Activated CD8-positive, alpha-beta T cell treated with anti-CD3 and anti-CD28 coated beads for 36 hours (primary cell): ENCODE measurements around the gene SESTD1. TPM values are rescaled to one million over a fixed set of nuclear protein-coding genes. Genes with fewer than 3 reads are reported as not detected.

Experiments
- ATAC-seq: fragments of 200-7000 bp; cut with Tn5 transposase; one replicate; pipeline ENCODE4 v1.10.0; 2021; ENCODE audit warnings: mild to moderate bottlenecking, moderate library complexity
- CTCF ChIA-PET: fragments of 350-600 bp; sonication (Branson Sonifier 250); formaldehyde crosslinking; loops from one replicate; lab custom pipeline; 2021; ENCODE audit warnings: antibody characterized with exemption; lab: Charles Lee
- POLR2A ChIA-PET: fragments of 350-600 bp; sonication (Branson Sonifier 250); formaldehyde crosslinking; loops from one replicate; lab custom pipeline; 2021; ENCODE audit warnings: antibody characterized with exemption; lab: Charles Lee
- DNase-seq: peaks from one replicate; pipeline ENCODE4 v3.0.0-alpha.2; 2020
- H3K27ac Mint-ChIP-seq: one replicate; pipeline ENCODE4 v1.8.0; 2021; ENCODE audit warnings: mild to moderate bottlenecking, mixed read lengths
- H3K27me3 Mint-ChIP-seq: one replicate; pipeline ENCODE4 v1.8.0; 2021; ENCODE audit warnings: mixed read lengths
- H3K36me3 Mint-ChIP-seq: one replicate; pipeline ENCODE4 v1.8.0; 2021; ENCODE audit warnings: low read depth, mixed read lengths
- H3K4me1 Mint-ChIP-seq: one replicate; pipeline ENCODE4 v1.8.0; 2021; ENCODE audit warnings: low read depth, mixed read lengths
- H3K4me3 Mint-ChIP-seq: one replicate; pipeline ENCODE4 v1.8.0; 2021; ENCODE audit warnings: mild to moderate bottlenecking, moderate library complexity, mixed read lengths
- H3K9me3 Mint-ChIP-seq: one replicate; pipeline ENCODE4 v1.8.0; 2021; ENCODE audit warnings: mixed read lengths
- intact Hi-C: fragments of 100-400 bp; cut with micrococcal nuclease; formaldehyde crosslinking; loops from one replicate; pipeline ENCODE4 v1.10.0; 2022
- total RNA-seq, 2 experiments: library from RNA; stranded (reverse); gene quantifications; one replicate each; pipeline ENCODE4 v1.2.3, GENCODE V29; 2021
- TF ChIP-seq, protein P1 (sequence below): fragments of 200-600 bp; IDR thresholded peaks from one replicate; pipeline ENCODE4 v1.8.0; 2022; ENCODE audit warnings: antibody characterized with exemption, mild to moderate bottlenecking

SESTD1 gene
- total RNA-seq, 2 experiments from 2014 or later = 2.6 to 5.6 TPM

DNA sequence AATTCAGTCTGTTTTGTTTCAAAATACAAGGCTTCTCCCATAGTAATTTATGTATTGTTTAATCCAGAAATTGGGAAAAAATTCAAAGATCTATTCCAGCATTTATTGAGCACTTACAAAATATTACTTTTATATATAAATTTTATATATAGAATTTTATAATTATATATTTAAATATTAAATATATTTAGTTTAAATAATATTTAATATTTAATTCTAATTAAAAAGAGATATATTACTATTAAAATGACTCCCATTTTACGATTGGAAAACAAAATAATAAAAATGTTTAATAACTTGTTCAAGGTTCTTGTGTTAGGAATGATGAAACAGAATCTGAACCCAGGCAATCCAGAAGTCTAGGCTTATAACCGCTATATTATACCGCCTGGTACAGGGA lies 40.5 kb upstream of the SESTD1 start:
- Mint-ChIP-seq H3K36me3 (no peaks in the 10 kb centered on the region), H3K4me3 (no peak overlapping the region), H3K27me3 (peaks cover 1% of the 10 kb centered on the region), H3K4me1 (no peaks in the 10 kb centered on the region), H3K9me3 (no peaks in the 10 kb centered on the region), H3K27ac (no peak overlapping the region)
- POLR2A ChIA-PET = no interaction called here
- intact Hi-C loops = no loop called here
- CTCF ChIA-PET = no interaction called here
- DNase-seq = no peak
- TF ChIP-seq, protein P1, sequence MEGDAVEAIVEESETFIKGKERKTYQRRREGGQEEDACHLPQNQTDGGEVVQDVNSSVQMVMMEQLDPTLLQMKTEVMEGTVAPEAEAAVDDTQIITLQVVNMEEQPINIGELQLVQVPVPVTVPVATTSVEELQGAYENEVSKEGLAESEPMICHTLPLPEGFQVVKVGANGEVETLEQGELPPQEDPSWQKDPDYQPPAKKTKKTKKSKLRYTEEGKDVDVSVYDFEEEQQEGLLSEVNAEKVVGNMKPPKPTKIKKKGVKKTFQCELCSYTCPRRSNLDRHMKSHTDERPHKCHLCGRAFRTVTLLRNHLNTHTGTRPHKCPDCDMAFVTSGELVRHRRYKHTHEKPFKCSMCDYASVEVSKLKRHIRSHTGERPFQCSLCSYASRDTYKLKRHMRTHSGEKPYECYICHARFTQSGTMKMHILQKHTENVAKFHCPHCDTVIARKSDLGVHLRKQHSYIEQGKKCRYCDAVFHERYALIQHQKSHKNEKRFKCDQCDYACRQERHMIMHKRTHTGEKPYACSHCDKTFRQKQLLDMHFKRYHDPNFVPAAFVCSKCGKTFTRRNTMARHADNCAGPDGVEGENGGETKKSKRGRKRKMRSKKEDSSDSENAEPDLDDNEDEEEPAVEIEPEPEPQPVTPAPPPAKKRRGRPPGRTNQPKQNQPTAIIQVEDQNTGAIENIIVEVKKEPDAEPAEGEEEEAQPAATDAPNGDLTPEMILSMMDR = no peak
- no peak for ATAC-seq

- intact Hi-C loops = no loop called here
- ChIA-PET CTCF (no interaction called here), POLR2A (no interaction called here)
- Mint-ChIP-seq H3K27me3 (peaks cover 1% of the 10 kb centered on the region), H3K4me1 (no peaks in the 10 kb centered on the region), H3K36me3 (no peaks in the 10 kb centered on the region), H3K4me3 (no peak overlapping the region), H3K9me3 (no peaks in the 10 kb centered on the region), H3K27ac (no peak overlapping the region)
- DNase-seq = no peak
- TF ChIP-seq, protein P1 = no peak
- ATAC-seq = no peak
Measured at GRCh38 chr2:179304424-179304823, 39.8 kb upstream of the SESTD1 start.

GRCh38 chr2:179302764-179303571 lies 38.3 kb upstream of the SESTD1 start:
- H3K27ac Mint-ChIP-seq = no peak overlapping the region
- CTCF ChIA-PET = no interaction called here
- H3K9me3 Mint-ChIP-seq = no peaks in the 10 kb centered on the region
- POLR2A ChIA-PET = no interaction called here
- no peak overlapping the region for H3K4me3 Mint-ChIP-seq
- H3K36me3 Mint-ChIP-seq = no peaks in the 10 kb centered on the region
- intact Hi-C loops = no loop called here
- no peaks in the 10 kb centered on the region for H3K27me3 Mint-ChIP-seq
- TF ChIP-seq, protein P1 = no peak
- H3K4me1 Mint-ChIP-seq = no peaks in the 10 kb centered on the region
- no peak for ATAC-seq
- DNase-seq = no peak

DNA sequence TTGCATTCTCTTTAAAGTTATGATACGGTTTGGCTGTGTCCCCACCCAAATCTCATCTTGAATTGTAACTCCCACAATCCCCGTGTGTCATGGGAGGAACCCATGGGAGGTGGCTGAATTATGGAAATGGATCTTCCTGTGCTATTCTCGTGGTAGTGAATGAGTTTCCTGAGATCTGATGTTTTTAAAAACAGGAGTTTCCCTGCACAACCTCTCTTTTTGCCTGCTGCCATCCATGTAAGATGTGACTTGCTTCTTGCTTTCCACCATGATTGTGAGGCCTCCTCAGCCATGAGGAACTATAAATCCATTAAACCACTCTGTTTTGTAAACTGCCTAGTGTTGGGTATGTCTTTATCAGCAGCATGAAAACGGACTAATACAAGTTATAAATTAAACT lies 37.5 kb upstream of the SESTD1 start:
- Mint-ChIP-seq H3K4me1 (no peaks in the 10 kb centered on the region), H3K4me3 (no peak overlapping the region), H3K27me3 (no peaks in the 10 kb centered on the region), H3K9me3 (no peaks in the 10 kb centered on the region), H3K27ac (no peak overlapping the region), H3K36me3 (no peaks in the 10 kb centered on the region)
- TF ChIP-seq, protein P1 = no peak
- DNase-seq (no peak), ATAC-seq (no peak)
- ChIA-PET CTCF (no interaction called here), POLR2A (no interaction called here)
- intact Hi-C loops = no loop called here

- Mint-ChIP-seq H3K27ac (no peak overlapping the region), H3K4me1 (no peaks in the 10 kb centered on the region), H3K4me3 (no peak overlapping the region), H3K27me3 (no peaks in the 10 kb centered on the region), H3K36me3 (no peaks in the 10 kb centered on the region), H3K9me3 (no peaks in the 10 kb centered on the region)
- ATAC-seq (no peak), DNase-seq (no peak)
- ChIA-PET CTCF (no interaction called here), POLR2A (no interaction called here)
- TF ChIP-seq, protein P1 = no peak
- intact Hi-C loops = no loop called here
Measured at GRCh38 chr2:179298666-179299065, 34.0 kb upstream of the SESTD1 start.
